RWPE2 (cell line): ENCODE data around the gene MYO1D.

Experiments used
- ATAC-seq: fragments of 200-7000 bp; cut with Tn5 transposase; 3 replicates; pipeline ENCODE4 v1.9.1; 2021; ENCODE audit warnings: low read depth
- DNase-seq: peaks from one replicate; pipeline ENCODE4 v3.0.0-alpha.2; 2020; ENCODE audit warnings: low spot score
- H3K27ac ChIP-seq: fragments of 450-650 bp; 2 replicates; pipeline ENCODE4 v1.5.1; 2017; ENCODE audit warnings: mild to moderate bottlenecking; ENCODE audit not compliant: poor library complexity, severe bottlenecking
- H3K27me3 ChIP-seq: fragments of 250-450 bp; sonication (Bioruptor Pico); 2 replicates; pipeline ENCODE4 v1.5.1; 2021; ENCODE audit warnings: mild to moderate bottlenecking, moderate library complexity; ENCODE audit not compliant: insufficient read depth, poor library complexity, severe bottlenecking
- H3K36me3 ChIP-seq: fragments of 250-450 bp; sonication (Bioruptor Pico); 2 replicates; pipeline ENCODE4 v1.5.1; 2020; ENCODE audit warnings: low read depth, mild to moderate bottlenecking, moderate library complexity
- H3K4me1 ChIP-seq: fragments of 250-450 bp; sonication (Bioruptor Pico); 2 replicates; pipeline ENCODE4 v1.5.1; 2021; ENCODE audit warnings: mild to moderate bottlenecking, moderate library complexity; ENCODE audit not compliant: insufficient read depth, poor library complexity, severe bottlenecking
- H3K4me3 ChIP-seq: fragments of 250-450 bp; sonication (Bioruptor Pico); 2 replicates; pipeline ENCODE4 v1.5.1; 2021; ENCODE audit warnings: mild to moderate bottlenecking, moderate library complexity; ENCODE audit not compliant: severe bottlenecking
- H3K9me3 ChIP-seq: fragments of 250-450 bp; sonication (Bioruptor Pico); 2 replicates; pipeline ENCODE4 v1.5.1; 2021; ENCODE audit warnings: mild to moderate bottlenecking, moderate library complexity; ENCODE audit not compliant: severe bottlenecking
- CTCF ChIP-seq: fragments of 450-650 bp; IDR thresholded peaks from one replicate; pipeline ENCODE4 v1.5.1; 2017; ENCODE audit warnings: mild to moderate bottlenecking, moderate library complexity; ENCODE audit not compliant: poor library complexity, severe bottlenecking

The MYO1D gene

GRCh38 chr17:32552280-32552679 is 324.6 kb downstream of the MYO1D start:
- no peaks in the 10 kb centered on the region for H3K36me3 ChIP-seq
- DNase-seq = no peak
- peak overlapping the region; percentile 93 for H3K27ac ChIP-seq
- no peak for ATAC-seq
- H3K4me3 ChIP-seq = no peak overlapping the region
- H3K4me1 ChIP-seq = peaks cover 20% of the 10 kb centered on the region
- H3K9me3 ChIP-seq = no peaks in the 10 kb centered on the region
- TF ChIP-seq CTCF = no peak
- H3K27me3 ChIP-seq = no peaks in the 10 kb centered on the region

- DNase-seq = no peak
- Histone ChIP-seq H3K36me3 (no peaks in the 10 kb centered on the region), H3K27ac (peak overlapping the region; percentile 93), H3K27me3 (no peaks in the 10 kb centered on the region), H3K9me3 (no peaks in the 10 kb centered on the region), H3K4me3 (peak overlapping the region; percentile 5), H3K4me1 (peaks cover 20% of the 10 kb centered on the region)
- peak; percentile 96 for ATAC-seq
- TF ChIP-seq CTCF = no peak
Observed at GRCh38 chr17:32551186-32551955, 325.6 kb downstream of the MYO1D start.

- no peak for TF ChIP-seq CTCF
- peaks cover 20% of the 10 kb centered on the region for H3K4me1 ChIP-seq
- ATAC-seq = no peak
Observed at GRCh38 chr17:32549559-32549958, 327.4 kb downstream of the MYO1D start.

GRCh38 chr17:32546031-32546444 is 330.9 kb downstream of the MYO1D start:
- ATAC-seq = no peak
- H3K4me3 ChIP-seq = no peak overlapping the region
- no peak for TF ChIP-seq CTCF
- H3K4me1 ChIP-seq = peaks cover 14% of the 10 kb centered on the region
- no peaks in the 10 kb centered on the region for H3K27me3 ChIP-seq
- no peak for DNase-seq
- H3K36me3 ChIP-seq = no peaks in the 10 kb centered on the region
- H3K27ac ChIP-seq = no peak overlapping the region
- H3K9me3 ChIP-seq = no peaks in the 10 kb centered on the region

More at GRCh38 chr17:32549559-32549958, 327.4 kb downstream of the MYO1D start:
- Histone ChIP-seq H3K9me3 (no peaks in the 10 kb centered on the region), H3K27me3 (no peaks in the 10 kb centered on the region), H3K4me3 (no peak overlapping the region), H3K36me3 (no peaks in the 10 kb centered on the region), H3K27ac (no peak overlapping the region)
- DNase-seq = no peak

- H3K36me3 ChIP-seq = no peaks in the 10 kb centered on the region
- DNase-seq (no peak), ATAC-seq (no peak)
- no peak overlapping the region for H3K4me3 ChIP-seq
- no peaks in the 10 kb centered on the region for H3K4me1 ChIP-seq
- H3K27me3 ChIP-seq = no peaks in the 10 kb centered on the region
- no peak overlapping the region for H3K27ac ChIP-seq
- H3K9me3 ChIP-seq = no peaks in the 10 kb centered on the region
- no peak for TF ChIP-seq CTCF
Observed at GRCh38 chr17:32542186-32542585, 334.7 kb downstream of the MYO1D start.
